GM21529 (cell line): Measurements from ENCODE around the gene CCL4.
"Not testable (repeated sequence)": the region's sequence is repeated elsewhere in the genome, so short reads cannot be mapped to it uniquely, and the experiment has no call there.

ENCODE experiments used
- ATAC-seq: cut with Tn5 transposase; IDR thresholded peaks from one replicate; pipeline ENCODE4 v1.9.1; 2021; ENCODE audit not compliant: unreplicated experiment

Gene CCL4

DNA sequence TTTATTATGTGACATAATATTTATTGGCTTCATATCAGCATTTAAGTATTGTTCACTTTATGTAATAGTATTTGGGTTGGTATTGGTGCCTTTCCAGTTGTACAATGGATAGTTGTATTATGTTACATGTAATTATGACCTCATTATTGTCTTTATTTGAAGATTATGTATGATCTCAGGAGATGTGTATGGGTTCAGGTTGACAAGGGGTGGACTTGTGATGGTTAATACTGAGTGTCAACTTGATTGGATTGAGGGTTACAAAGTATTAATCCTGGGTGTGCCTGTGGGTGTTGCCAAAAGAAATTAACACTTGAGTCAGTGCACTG, 12.0 kb downstream of the CCL4 start:
- ATAC-seq = not testable (repeated sequence)

DNA sequence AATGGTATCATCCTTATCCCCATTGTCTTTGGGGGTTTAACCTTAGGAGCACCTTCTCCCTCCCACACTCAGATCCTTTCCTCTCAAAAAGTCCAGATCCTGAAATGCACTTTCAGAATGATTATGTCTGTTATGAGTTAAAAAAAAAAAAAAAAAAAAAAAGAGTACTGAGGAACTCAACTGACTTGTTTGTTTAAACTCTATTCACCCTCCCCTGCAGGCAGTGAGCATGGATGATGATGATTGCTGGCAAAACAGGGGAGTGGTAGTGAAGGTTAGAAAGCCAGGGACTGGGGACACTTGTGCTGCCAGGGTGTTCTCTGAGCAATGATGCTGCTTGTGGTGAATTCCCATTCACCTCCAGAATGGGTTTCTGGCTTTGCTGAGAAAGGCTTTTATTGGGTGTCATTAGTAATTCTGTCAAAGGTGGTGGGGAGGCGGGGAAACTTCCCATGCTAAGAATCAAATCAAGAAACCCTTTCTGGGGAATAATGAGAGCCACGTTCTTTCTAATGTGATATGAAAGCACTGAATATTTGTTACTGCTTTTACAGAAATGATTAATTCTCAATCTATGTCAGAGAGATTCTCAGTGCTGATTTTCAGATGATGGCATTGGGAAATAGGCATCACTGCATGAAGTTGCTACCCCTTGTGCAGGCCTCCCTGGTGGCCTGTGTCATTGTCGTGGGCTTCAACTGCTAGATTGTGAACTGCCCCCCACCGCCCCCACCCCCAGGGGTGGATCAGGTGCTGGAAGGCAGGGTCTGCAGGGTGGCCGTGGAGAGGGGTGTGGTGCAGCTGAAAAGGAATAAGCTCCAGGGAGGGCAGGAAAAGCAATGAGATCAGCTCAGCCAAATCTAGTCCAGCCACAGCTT, 14.1 kb downstream of the CCL4 start:
- no peak for ATAC-seq

DNA sequence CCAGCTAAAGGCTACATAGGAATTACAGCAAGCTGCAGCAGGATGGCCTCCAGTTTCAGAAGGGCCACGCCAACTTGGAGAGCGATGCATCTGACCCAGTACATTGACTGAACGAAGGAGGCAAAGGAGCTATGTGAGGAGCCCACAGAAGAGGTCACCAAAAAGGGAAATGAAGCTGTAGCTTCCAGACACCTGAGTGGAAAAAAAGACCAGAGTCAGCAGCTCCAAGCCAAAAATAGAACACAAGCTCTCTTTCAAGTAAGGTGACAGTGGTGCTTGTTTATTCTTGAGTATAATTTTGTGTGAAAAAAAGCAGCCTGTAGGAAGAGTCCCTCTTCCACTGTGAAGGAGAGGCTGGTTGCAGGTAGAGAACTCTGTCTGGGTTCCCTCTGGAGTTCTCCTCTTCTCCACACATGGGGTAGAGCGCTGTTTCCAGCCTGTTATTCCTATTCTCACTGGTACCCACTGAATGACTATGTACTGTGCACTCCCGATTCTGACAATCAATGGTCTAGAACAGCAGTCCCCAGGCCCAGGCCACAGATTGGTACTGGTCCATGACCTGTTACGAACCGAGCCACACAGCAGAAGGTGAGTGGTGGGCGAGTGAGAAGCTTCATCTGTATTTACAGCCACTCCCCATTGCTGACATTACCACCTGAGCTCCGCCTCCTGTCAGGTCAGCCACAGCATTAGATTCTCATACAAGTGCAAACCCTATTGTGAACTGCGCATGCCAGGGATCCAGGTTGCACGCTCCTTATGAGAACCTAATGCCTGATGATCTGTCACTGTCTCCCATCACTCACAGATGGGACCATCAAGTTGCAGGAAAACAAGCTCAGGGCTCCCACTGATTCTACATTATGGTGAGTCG, 15.1 kb downstream of the CCL4 start:
- no peak for ATAC-seq

DNA sequence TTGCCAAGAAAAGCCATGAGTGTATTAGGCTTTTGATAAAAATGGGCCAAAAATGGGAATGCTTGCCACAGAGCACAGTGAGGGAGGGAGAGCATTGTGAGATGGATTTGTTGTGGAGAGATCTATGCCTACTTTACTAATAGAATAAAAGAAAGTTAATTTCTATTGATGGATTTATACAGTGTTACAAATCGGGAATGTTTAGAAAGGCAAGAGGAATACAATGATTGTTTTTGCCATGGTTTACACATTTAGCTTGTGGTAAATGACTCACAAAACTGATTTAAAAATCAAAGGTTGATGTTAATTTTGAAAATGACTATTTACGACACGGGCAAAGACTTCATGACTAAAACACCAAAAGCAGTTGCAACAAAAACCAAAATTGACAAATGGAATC, 16.6 kb downstream of the CCL4 start:
- ATAC-seq = no peak

DNA sequence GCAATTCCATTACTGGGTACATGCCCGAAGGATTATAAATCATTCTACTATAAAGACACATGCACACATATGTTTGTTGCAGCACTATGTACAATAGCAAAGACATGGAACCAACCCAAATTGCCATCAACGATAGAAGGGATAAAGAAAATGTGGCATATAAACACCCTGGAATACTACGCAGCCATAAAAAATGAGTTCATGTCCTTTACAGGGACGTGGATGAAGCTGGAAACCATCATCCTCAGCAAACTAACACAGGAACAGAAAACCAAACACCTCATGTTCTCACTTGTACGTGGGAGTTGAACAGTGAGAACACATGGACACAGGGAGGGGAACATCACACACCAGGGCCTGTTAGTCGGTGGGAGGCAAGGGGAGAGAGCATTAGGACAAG, 17.5 kb downstream of the CCL4 start:
- ATAC-seq = not testable (repeated sequence)

DNA sequence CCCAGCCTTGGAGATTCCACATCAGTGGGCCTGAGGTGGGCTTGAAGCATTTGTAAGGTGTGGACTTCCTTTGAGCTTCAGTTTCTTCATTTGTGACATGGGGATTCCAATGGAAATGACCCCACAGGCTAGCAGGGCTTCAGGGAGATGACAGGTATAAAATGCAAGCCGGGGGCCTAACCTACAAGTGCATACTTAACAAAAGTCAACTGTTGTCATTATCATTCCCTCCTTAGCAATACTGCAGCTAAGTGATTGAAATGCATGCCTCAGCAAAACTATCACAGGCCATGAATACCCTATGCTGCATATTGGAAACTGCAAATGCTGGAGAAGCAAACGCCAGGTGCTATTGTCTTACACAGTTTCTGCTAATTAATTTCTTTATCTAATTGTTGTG, 19.8 kb downstream of the CCL4 start:
- no peak for ATAC-seq

DNA sequence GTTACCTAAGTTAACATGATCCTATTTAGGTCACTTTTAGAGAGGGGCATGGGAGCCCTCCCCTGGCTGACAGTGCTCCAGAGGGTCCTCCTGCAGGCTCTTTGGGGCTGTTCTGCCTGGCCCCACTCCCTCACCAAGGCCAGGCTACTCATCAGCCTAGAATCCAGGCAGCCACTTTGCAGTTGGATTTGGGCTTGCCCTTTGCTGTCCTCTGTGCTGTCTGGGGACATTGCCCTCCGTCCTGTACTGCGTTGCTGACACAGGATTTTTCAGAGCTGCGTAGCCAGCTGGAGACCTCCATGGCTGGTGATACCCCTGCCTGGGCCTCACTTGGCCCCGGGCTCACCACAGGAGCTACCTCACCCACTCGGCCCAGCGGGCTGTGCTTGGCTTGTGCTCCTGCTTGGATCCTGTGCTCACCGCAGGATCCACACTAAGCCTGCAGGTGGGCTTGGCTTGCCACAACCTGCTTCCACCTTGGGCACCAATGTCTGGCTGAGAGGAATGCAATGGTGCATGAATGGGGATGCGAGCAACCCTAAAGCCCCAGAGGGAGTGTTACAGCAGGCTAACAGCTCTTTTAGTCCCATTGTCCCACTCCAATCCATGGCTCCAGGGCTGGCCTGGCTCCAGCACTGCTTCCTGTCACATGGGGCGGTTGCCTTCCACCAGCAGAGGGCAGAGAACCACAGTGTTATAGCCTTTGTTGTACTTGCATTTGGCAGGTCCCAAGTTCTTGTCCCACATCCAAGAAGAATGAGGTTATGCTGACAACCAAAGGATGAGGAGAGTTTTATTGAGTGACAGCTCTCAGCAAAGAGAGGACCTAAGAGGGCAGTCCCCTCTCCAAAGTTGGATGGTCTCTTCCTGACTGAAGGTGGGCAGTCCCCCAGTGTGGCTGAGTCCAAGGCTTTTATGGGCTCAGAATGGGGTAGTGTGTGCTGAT, 21.5 kb downstream of the CCL4 start:
- ATAC-seq = no peak

DNA sequence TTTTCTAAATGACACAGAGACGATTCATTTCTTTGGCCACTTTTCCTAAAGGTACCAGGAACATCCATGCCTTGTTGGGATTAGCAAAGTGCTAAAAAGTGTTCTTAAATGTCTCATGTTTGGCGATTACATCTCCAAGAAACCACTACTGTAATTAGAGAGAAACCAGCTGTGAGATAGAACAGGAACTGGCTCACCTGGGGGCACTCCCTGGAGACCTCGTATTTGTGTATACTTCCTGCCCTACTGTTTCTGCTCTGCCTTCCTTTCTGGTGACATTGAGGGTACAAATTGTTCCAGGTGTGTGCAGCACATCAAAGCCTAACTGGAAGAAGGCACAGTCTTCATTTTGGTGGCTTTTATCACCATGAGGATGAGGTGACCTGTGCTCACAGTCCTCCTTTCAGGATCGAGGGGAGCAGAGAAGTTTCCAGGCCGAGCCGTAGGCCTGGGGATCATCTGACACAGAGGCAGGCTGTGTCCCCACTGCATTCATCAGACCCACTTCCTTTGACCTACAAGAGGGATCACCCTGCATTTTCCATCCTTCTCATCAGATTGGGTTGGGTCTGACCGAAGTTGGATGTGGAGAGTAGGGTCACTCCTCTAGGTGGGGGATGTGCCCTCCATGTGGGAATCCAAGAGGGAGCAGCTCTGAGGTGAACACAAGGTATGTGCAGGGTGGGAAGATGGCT, 23.7 kb downstream of the CCL4 start:
- ATAC-seq = no peak

DNA sequence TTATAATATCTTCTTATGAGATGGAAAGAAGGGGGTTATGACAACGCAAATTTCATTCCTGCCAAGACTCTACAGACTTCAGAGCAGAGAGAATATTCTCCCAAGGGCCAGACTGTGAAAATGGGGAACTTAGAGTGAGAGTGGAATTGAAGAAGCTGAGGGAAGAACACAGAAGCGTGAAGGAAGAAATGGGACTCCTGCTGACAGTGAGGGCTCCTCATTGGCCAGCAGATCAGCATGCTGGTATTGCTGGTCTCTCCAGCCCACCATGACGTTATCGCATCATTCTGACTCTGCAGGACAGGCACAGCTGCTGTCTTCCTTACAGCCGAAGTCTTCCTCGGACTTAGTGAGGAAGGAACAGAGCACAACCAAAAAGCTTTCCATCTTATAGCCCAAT, 24.3 kb downstream of the CCL4 start:
- no peak for ATAC-seq

DNA sequence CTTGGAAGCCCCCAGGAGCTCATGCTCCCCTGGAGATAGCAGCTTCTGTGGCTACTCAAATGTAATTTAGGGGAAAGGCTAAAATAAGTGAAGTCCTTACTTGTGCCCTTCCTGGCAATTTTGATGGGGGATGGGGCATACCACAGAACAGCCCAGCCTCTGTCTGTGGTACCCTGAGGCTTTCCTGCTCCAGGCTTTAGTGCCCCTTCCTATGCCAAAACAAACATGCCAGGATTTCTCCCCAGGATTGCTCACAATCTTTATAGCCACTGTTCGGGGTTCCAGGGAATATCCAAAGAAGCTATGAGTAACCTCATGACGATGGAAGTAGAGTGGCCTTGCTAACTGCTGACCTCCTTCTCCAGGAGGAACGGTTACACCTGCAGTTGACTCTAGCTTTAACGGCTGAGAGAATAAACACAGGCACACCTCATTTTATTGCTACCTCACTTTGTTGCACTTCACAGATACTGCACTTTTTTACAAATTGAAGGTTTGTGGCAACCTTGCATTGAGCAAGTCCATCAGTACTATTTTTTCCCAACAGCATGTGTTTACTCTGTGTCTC, 24.9 kb downstream of the CCL4 start:
- no peak for ATAC-seq

DNA sequence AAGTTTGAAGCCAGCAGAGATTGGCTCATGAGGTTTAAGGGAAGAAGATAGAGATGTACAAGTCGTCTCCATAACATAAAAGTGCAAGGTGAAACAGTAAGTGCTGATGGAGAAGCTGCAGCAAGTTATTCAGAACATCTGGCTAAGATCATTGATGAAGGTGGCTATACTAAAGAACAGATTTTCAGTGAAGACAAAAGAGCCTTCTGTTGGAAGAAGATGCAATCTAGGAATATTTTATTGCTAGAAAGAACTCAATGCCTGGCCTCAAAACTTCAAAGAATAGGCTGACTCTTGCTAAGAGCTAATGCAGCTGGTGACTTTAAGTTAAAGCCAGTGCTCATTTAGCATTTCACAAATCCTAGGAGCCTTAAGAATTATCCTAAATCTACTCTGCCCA, 26.0 kb downstream of the CCL4 start:
- no peak for ATAC-seq

DNA sequence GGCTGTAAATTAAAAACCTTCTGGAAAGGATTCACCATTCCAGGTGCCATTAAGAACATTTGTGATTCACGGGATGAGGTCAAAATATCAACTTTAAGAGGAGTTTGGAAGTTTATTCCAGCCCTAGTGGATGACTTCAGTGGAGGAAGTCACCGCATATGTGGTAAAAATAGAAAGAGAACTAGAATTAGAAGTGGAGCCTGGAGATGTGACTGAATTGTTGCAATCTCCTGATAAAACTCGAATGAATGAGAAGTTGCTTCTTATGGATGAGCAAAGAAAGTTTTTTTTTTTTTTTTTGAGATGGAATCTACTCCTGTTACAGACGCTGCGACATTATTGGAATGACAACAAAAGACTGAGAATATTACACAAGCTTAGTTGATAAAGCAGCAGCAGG, 26.7 kb downstream of the CCL4 start:
- ATAC-seq = no peak

DNA sequence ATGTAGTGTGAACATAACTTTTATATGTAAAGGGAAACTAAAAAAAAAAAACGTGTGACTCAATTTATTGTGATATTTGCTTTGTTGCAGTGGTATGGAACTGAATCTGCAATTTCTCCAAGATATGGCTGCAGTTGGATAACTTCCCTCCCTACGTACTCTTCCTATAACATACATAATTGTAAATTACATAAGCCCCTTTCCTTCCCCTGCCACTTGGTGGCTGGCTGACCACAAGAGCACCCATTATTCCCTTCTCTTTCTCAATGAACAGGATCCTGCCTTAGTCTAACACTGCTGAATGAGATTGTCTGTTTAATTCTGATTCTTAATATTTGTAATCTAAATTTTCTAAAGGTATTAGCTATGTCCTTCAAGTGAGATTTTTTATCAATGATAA, 27.8 kb downstream of the CCL4 start:
- no peak for ATAC-seq

DNA sequence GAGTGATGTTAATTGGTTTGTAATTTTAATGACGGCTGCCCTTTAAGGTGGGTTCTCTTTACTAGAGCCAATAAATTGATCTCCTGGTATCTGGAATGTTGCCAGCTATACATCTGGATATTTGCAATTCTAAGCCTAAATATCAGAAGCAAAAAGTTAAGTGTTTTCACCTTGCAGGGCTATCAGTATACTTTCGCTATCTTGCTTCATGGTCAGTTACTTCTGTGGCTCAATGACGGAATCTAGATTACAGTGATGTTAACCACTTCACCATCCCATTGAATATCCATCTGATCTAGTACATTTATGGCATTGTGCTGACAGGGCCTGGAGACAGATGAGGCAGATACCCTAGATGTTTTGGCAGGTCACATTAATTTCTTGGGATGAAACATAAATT, 28.3 kb downstream of the CCL4 start:
- ATAC-seq = no peak

DNA sequence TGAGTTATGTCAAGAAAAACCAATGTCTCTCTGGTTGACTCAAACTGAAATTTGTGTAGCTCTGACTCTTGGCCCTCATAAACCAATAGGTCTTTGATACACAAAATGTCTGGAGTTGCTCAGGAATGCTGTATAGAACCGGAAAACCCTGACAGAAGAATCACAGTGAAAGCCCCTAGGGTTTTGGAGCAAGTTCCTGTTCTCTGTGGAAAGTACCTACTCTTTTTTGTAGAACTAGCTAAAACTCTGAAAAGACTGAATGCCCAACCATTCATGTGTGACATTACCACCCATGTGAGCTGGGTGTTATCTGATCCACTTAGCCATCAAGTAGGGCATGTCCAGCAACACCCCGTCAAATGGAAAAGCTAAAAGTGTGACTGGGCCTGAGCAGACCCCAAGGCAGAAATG, 28.8 kb downstream of the CCL4 start:
- no peak for ATAC-seq

DNA sequence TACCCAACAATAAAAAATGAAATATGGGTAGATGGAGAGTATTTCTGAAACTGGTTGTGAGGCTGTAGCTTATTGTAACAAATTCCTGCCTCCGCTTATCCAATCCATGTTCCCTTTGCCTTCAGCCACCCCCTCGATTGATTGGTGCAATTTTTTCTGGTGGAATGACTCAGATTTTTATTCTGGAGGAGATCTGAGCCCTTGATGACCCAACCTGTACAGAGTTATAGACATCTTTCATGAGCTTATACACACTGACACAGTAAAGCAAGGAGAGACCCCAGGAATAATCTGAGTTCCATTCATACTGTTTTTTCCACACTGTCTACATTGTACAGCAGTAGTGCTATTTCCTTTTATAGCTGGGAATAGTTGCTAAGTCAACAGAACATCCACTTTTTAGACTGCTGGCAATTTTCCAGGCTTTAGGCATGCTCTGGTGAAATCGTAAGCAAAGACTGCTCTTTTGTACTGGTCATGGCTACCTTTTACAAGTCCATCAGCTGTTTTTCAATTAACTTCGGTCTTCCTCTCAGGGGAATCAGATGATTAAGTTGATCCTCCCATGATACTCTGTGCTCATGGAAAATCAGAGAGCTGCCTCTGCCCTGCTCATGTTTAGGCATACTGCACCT, 30.1 kb downstream of the CCL4 start:
- no peak for ATAC-seq

DNA sequence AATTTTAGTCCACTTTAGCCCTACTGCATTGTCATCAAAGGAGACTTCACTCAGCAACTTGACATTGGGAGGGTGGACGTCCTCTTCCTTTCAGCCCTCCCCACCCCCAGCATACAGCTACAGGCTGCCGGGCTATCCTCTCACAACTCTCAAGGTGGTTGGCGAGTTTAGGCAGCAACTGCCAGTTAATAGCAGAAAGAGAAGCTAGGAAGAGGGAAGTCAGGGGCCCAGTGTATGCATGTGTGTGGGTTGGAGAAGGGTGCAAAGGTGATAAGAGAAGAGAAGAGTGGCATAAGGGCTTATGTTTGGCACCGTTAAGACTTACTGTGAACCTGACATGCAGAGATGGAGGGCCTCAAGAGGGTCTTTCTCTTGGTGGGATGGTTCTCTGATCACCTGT, 31.8 kb downstream of the CCL4 start:
- no peak for ATAC-seq

DNA sequence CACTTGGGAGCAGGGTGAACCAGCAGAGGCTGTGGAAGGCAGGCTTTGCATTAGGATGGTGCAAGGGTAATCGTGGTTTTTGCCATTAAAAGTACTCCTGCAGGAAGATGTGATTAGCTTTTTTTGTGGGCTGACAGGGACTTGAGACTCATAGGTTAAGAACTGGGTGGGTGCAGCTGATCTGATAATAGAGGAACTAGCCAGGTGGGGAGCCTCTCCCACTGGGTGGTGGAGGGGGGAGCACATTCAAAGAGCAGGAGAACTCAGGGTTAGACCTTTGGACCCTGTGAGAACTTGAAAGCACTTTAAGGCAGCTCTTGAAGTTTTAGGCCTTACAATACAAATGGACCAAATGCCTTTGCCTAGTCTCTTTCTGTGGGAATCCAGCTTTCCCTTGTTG, 32.4 kb downstream of the CCL4 start:
- no peak for ATAC-seq

DNA sequence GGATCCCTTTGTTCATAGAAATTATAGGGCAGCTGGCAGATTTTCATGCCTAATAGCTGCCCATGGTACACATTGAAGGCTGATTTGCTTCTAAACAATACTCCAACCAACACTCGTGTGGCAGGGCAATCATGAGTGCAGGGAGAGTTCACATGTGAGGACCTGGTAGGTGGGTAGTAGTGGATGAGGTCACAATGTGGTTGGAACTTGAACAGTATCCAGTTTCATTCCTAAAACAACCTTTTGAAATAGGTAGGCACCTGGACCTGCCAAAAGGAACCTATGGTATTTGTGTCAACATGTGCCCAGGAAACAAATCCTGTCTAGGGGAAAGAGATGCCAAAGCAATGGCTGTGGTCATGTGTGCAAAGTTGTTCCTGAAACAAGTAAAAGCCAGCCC, 32.8 kb downstream of the CCL4 start:
- ATAC-seq = no peak

DNA sequence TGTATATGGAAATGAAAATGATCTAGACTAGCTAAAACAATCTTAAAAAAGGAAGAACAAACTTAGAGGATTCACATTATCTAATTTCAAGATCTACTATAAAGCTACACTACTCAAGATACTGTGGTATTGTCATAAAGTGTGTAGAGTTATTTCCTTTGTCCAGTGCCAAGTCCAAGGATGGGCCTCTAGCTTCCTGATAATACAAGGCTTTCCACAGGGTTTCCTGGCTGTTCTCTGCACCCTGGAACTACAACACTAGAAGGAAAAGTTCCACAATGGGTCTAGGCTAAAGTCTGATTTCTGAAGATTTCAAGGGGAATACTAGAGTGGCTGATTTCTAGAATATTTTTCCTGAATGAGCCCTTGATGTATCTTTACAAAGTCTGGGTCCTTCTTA, 38.6 kb downstream of the CCL4 start:
- no peak for ATAC-seq
